ENCODE measurements around the gene SMARCA4. TPM values are rescaled to one million over a fixed set of nuclear protein-coding genes. Genes with fewer than 3 reads are reported as not detected.
A peak's percentile ranks its signal among the peaks of the same experiment; 100 is the strongest.

SMARCA4 gene
- total RNA-seq, 2 experiments from 2014 or later = 69.6 to 74.5 TPM

- intact Hi-C loops (cut with DNase I, micrococcal nuclease) = loop anchor here in 1 of 2 experiments (5.0 kb wide), 2 partner anchors 39 to 51 kb away; no protein-coding TSS in a partner anchor
- peaks cover 61% of the 10 kb centered on the region for H3K4me1 ChIP-seq (ENCODE audit: insufficient read depth, low read length)
- peaks cover 0 to 4% of the 10 kb centered on the region in 2 experiments for H3K9me3 ChIP-seq (ENCODE audit: control insufficient read depth in 1 of 2, insufficient read depth in 1 of 2, low read length in 2 of 2)
- no peak overlapping the region for H3K4me3 ChIP-seq (ENCODE audit: low read length)
- no peaks in the 10 kb centered on the region for H3K36me3 ChIP-seq (ENCODE audit: insufficient read depth, low read length)
- Mint-ChIP-seq H3K9me3 (no peaks in the 10 kb centered on the region), H3K36me3 (ENCODE audit: low read depth) (peaks cover 10% of the 10 kb centered on the region), H3K4me1 (ENCODE audit: low read depth) (peaks cover 43% of the 10 kb centered on the region), H3K4me3 (no peak overlapping the region), H3K27ac (peak overlapping the region; percentile 92), H3K27me3 (no peaks in the 10 kb centered on the region)
- DNase-seq (no peak), ATAC-seq (ENCODE audit: poor library complexity) (no peak)
- CTCF ChIA-PET = interaction anchor here (1.0 to 2.9 kb wide), 3 partner anchors 21 to 52 kb away, joined by 3 to 13 read pairs (median 4); no protein-coding TSS in a partner anchor
- POLR2A ChIA-PET = interaction anchor here (0.7 to 1.4 kb wide), 3 partner anchors 38 to 287 kb away, joined by 3 to 5 read pairs (median 4); partner anchors contain the start of gene SMARCA4
- no peak for TF ChIP-seq CTCF (IDR thresholded peaks at IDR 0.05)
- no peak overlapping the region for H3K27ac ChIP-seq (ENCODE audit: low read depth in 1 of 2, low read length in 2 of 2)
- H3K27me3 ChIP-seq (ENCODE audit: control insufficient read depth in 1 of 2, insufficient read depth in 2 of 2, low read length in 2 of 2) = no peaks in the 10 kb centered on the region
These were observed 127.2 kb downstream of the SMARCA4 start for GRCh38 chr19:11087870-11088505.

GRCh38 chr19:11088506-11089253 lies 127.8 kb downstream of the SMARCA4 start:
- intact Hi-C loops (cut with DNase I, micrococcal nuclease) = loop anchor here in 1 of 2 experiments (5.0 kb wide), 2 partner anchors 39 to 51 kb away; no protein-coding TSS in a partner anchor
- peak overlapping the region; percentile 86 for H3K4me3 ChIP-seq (ENCODE audit: low read length)

More at GRCh38 chr19:11088506-11089253, 127.8 kb downstream of the SMARCA4 start:
- CTCF ChIA-PET = interaction anchor here (1.0 to 3.9 kb wide), 4 partner anchors 21 to 53 kb away, joined by 3 to 15 read pairs (median 8); no protein-coding TSS in a partner anchor
- H3K27me3 ChIP-seq (ENCODE audit: control insufficient read depth in 1 of 2, insufficient read depth in 2 of 2, low read length in 2 of 2) = no peaks in the 10 kb centered on the region
- no peaks in the 10 kb centered on the region for H3K9me3 Mint-ChIP-seq
- no peaks in the 10 kb centered on the region for H3K27me3 Mint-ChIP-seq
- DNase-seq (no peak), ATAC-seq (ENCODE audit: poor library complexity) (no peak)
- H3K9me3 ChIP-seq (ENCODE audit: control insufficient read depth in 1 of 2, insufficient read depth in 1 of 2, low read length in 2 of 2) = peaks cover 0 to 4% of the 10 kb centered on the region in 2 experiments
- H3K36me3 Mint-ChIP-seq (ENCODE audit: low read depth) = peaks cover 10% of the 10 kb centered on the region
- peak overlapping the region; percentile 89 for H3K4me3 Mint-ChIP-seq
- peak overlapping the region; percentile 92 for H3K27ac Mint-ChIP-seq
- POLR2A ChIA-PET = interaction anchor here (1.0 to 1.9 kb wide), 7 partner anchors 23 to 522 kb away, joined by 3 to 10 read pairs (median 5); partner anchors contain the start of genes KRI1 and SMARCA4
- H3K4me1 ChIP-seq (ENCODE audit: insufficient read depth, low read length) = peaks cover 68% of the 10 kb centered on the region
- H3K4me1 Mint-ChIP-seq (ENCODE audit: low read depth) = peaks cover 43% of the 10 kb centered on the region
- H3K36me3 ChIP-seq (ENCODE audit: insufficient read depth, low read length) = no peaks in the 10 kb centered on the region
- TF ChIP-seq CTCF (IDR thresholded peaks at IDR 0.05) = no peak
- peak overlapping the region in 1 of 2 donors; percentile 50 for H3K27ac ChIP-seq (ENCODE audit: low read depth in 1 of 2, low read length in 2 of 2)
